H1 (cell line): ENCODE data around the gene ZNF408. TPM values are rescaled to one million over a fixed set of nuclear protein-coding genes. Genes with fewer than 3 reads are reported as not detected.

ENCODE experiments used
- CTCF ChIA-PET: fragments of 300-600 bp; sonication (Branson Sonifier 250); formaldehyde crosslinking; loops from one replicate; lab custom pipeline; 2021; ENCODE audit not compliant: partially characterized antibody; lab: Charles Lee
- POLR2A ChIA-PET: fragments of 300-600 bp; sonication (Branson Sonifier 250); formaldehyde crosslinking; loops from one replicate; lab custom pipeline; 2021; ENCODE audit warnings: inconsistent platforms; ENCODE audit not compliant: partially characterized antibody; lab: Charles Lee
- DNase-seq, 2 experiments: peaks; one replicate each; pipeline versions ENCODE4 v3.0.0 to v3.0.0-alpha.2; 2010 to 2022; ENCODE audit warnings: low spot score in 2 of 2, low read depth in 1 of 2, mixed read lengths in 1 of 2
- FAIRE-seq: peaks from 2 replicates; lab custom pipeline; 2011; peaks lifted over from hg19 to GRCh38; lab: Jason Lieb, UNC
- H2AFZ ChIP-seq: 2 replicates; pipeline ENCODE4 v1.8.1; 2012; ENCODE audit warnings: low read length, inconsistent platforms
- H2AK5ac ChIP-seq: 2 replicates; pipeline ENCODE4 v1.6.1; 2013; ENCODE audit warnings: low read depth, low read length
- H2BK120ac ChIP-seq: replicated peaks from 2 replicates; pipeline ENCODE3; 2013; ENCODE audit warnings: low read depth, low read length, inconsistent platforms
- H2BK12ac ChIP-seq: 2 replicates; pipeline ENCODE4 v1.6.1; 2013; ENCODE audit warnings: low read depth, low read length
- H2BK15ac ChIP-seq: 2 replicates; pipeline ENCODE4 v1.6.1; 2013; ENCODE audit warnings: low read length
- H2BK20ac ChIP-seq: 2 replicates; pipeline ENCODE4 v1.6.1; 2013; ENCODE audit warnings: low read length
- H2BK5ac ChIP-seq: 2 replicates; pipeline ENCODE4 v1.6.1; 2013; ENCODE audit warnings: low read depth, low read length
- H3K14ac ChIP-seq: 2 replicates; pipeline ENCODE4 v1.6.1; 2013; ENCODE audit warnings: inconsistent platforms; ENCODE audit not compliant: insufficient read length
- H3K18ac ChIP-seq: 2 replicates; pipeline ENCODE4 v1.6.1; 2013; ENCODE audit warnings: low read length; ENCODE audit errors: extremely low read depth
- H3K23ac ChIP-seq: 2 replicates; pipeline ENCODE4 v1.6.1; 2013; ENCODE audit warnings: inconsistent platforms; ENCODE audit not compliant: insufficient read length
- H3K23me2 ChIP-seq: 2 replicates; pipeline ENCODE4 v1.6.1; 2013; ENCODE audit warnings: low read depth, low read length
- H3K27ac ChIP-seq: 2 replicates; pipeline ENCODE4 v1.6.1; 2011; ENCODE audit warnings: low read depth, low read length, inconsistent platforms
- H3K27me3 ChIP-seq, 4 experiments: replicated peaks in 1 of 4; 1 replicate in 1 of 4; 2 replicates in 3 of 4; pipeline versions ENCODE4 v1.6.1 to v1.8.1; 2011 to 2013; ENCODE audit warnings: low read length in 3 of 4, mild to moderate bottlenecking in 3 of 4, inconsistent platforms in 2 of 4, mixed read lengths in 2 of 4, moderate library complexity in 1 of 4; ENCODE audit not compliant: control insufficient read depth in 3 of 4, insufficient read depth in 3 of 4; ENCODE audit errors: extremely low read depth in 1 of 4
- H3K36me3 ChIP-seq, 4 experiments: 2 replicates each; pipeline versions ENCODE4 v1.6.1 to v1.8.1; 2011 to 2013; ENCODE audit warnings: mild to moderate bottlenecking in 4 of 4, low read length in 3 of 4, moderate library complexity in 2 of 4, control low read depth in 1 of 4, inconsistent platforms in 1 of 4; ENCODE audit not compliant: insufficient read depth in 4 of 4, control insufficient read depth in 2 of 4
- H3K4ac ChIP-seq: replicated peaks from 2 replicates; pipeline ENCODE3; 2013; ENCODE audit warnings: low read length, low read depth, mixed read lengths, inconsistent platforms; ENCODE audit not compliant: insufficient read length
- H3K4me1 ChIP-seq, 4 experiments: replicated peaks in 1 of 4; 1 replicate in 1 of 4; 2 replicates in 3 of 4; pipeline versions ENCODE4 v1.6.1 to v1.8.1; 2011 to 2013; ENCODE audit warnings: low read length in 3 of 4, inconsistent platforms in 2 of 4, mixed read lengths in 1 of 4; ENCODE audit not compliant: insufficient read depth in 4 of 4, control insufficient read depth in 3 of 4
- H3K4me2 ChIP-seq, 2 experiments: 2 replicates each; pipeline versions ENCODE4 v1.6.1 to v1.8.1; 2011 to 2013; ENCODE audit warnings: low read depth in 2 of 2, low read length in 2 of 2, control low read depth in 1 of 2, inconsistent platforms in 1 of 2, mild to moderate bottlenecking in 1 of 2; ENCODE audit not compliant: insufficient read depth in 1 of 2
- H3K4me3 ChIP-seq, 4 experiments: fragments of 200-600, 300-600 bp in 1 of 4; sonication (generic), shearing (Covaris generic), sonication (Bioruptor Twin) in 1 of 4; 2 replicates each; pipeline versions ENCODE4 v1.5.1 to v1.8.1; 2011 to 2016; ENCODE audit warnings: low read length in 4 of 4, low read depth in 3 of 4, control low read depth in 2 of 4, inconsistent platforms in 2 of 4, mild to moderate bottlenecking in 2 of 4, mixed read lengths in 1 of 4, moderate library complexity in 1 of 4; ENCODE audit not compliant: insufficient read depth in 2 of 4; ENCODE audit errors: extremely low read depth in 1 of 4
- H3K56ac ChIP-seq: replicated peaks from 2 replicates; pipeline ENCODE3; 2013; ENCODE audit warnings: low read depth, mild to moderate bottlenecking, mixed read lengths, low read length, inconsistent platforms; ENCODE audit not compliant: insufficient read length
- H3K79me1 ChIP-seq: 2 replicates; pipeline ENCODE4 v1.6.1; 2013; ENCODE audit warnings: low read depth, low read length, control low read depth
- H3K79me2 ChIP-seq, 2 experiments: 2 replicates each; pipeline versions ENCODE4 v1.6.1 to v1.8.1; 2012 to 2013; ENCODE audit warnings: low read length in 2 of 2, mild to moderate bottlenecking in 2 of 2, inconsistent platforms in 1 of 2; ENCODE audit not compliant: insufficient read depth in 2 of 2, control insufficient read depth in 1 of 2
- H3K9ac ChIP-seq, 4 experiments: replicated peaks in 1 of 4; 1 replicate in 1 of 4; 2 replicates in 3 of 4; pipeline versions ENCODE4 v1.6.1 to v1.8.1; 2011 to 2013; ENCODE audit warnings: low read depth in 3 of 4, low read length in 3 of 4, control low read depth in 2 of 4, mild to moderate bottlenecking in 2 of 4, moderate library complexity in 2 of 4, inconsistent platforms in 1 of 4; ENCODE audit errors: extremely low read depth in 1 of 4
- H3K9me3 ChIP-seq, 2 experiments: 2 replicates each; pipeline versions ENCODE4 v1.6.1 to v1.8.1; 2012 to 2013; ENCODE audit warnings: mild to moderate bottlenecking in 2 of 2, moderate library complexity in 2 of 2, control low read depth in 1 of 2, inconsistent platforms in 1 of 2, low read depth in 1 of 2, low read length in 1 of 2, mixed read lengths in 1 of 2; ENCODE audit not compliant: insufficient read depth in 2 of 2
- H4K20me1 ChIP-seq, 2 experiments: replicated peaks in 1 of 2; 2 replicates each; pipeline versions ENCODE3 to v1.8.1; 2011 to 2013; ENCODE audit warnings: inconsistent platforms in 2 of 2, low read length in 2 of 2, mild to moderate bottlenecking in 1 of 2; ENCODE audit not compliant: insufficient read depth in 2 of 2, control insufficient read depth in 1 of 2
- H4K5ac ChIP-seq: 2 replicates; pipeline ENCODE4 v1.6.1; 2013; ENCODE audit warnings: low read length, low read depth, mixed read lengths, inconsistent platforms; ENCODE audit not compliant: insufficient read length
- H4K8ac ChIP-seq: 2 replicates; pipeline ENCODE4 v1.8.0; 2013; ENCODE audit warnings: mild to moderate bottlenecking, moderate library complexity, low read length, inconsistent platforms; ENCODE audit not compliant: insufficient read depth; ENCODE audit errors: extremely low read depth
- H4K91ac ChIP-seq: replicated peaks from 2 replicates; pipeline ENCODE3; 2013; ENCODE audit warnings: low read length, mixed read lengths, inconsistent platforms; ENCODE audit not compliant: insufficient read length
- BACH1 ChIP-seq: IDR thresholded peaks from 2 replicates; pipeline ENCODE4 v1.6.1; 2012; ENCODE audit warnings: low read length, improper control_type of control experiment
- CHD1 ChIP-seq: IDR thresholded peaks from 2 replicates; pipeline ENCODE4 v1.6.1; 2012; ENCODE audit warnings: low read depth, low read length, improper control_type of control experiment
- FOSL1 ChIP-seq: IDR thresholded peaks from 2 replicates; pipeline ENCODE4 v1.6.1; 2011; ENCODE audit warnings: mild to moderate bottlenecking, low read depth, low read length, moderate library complexity; ENCODE audit not compliant: insufficient read depth
- GABPA ChIP-seq: IDR thresholded peaks from 2 replicates; pipeline ENCODE4 v1.6.1; 2011; ENCODE audit warnings: mild to moderate bottlenecking, low read length, moderate library complexity, borderline replicate concordance; ENCODE audit not compliant: insufficient read depth
- HDAC2 ChIP-seq, 2 experiments: fragments of 300-600 bp in 1 of 2; sonication (generic) in 1 of 2; IDR thresholded peaks; 2 replicates each; pipeline ENCODE4 v1.6.1; 2011 to 2012; ENCODE audit warnings: low read depth in 2 of 2, low read length in 2 of 2, mild to moderate bottlenecking in 2 of 2, moderate library complexity in 2 of 2, borderline replicate concordance in 1 of 2, inconsistent platforms in 1 of 2
- RAD21 ChIP-seq, 2 experiments: IDR thresholded peaks in 1 of 2; conservative IDR thresholded peaks in 1 of 2; 2 replicates each; pipeline ENCODE4 v1.6.1; 2011; ENCODE audit warnings: low read depth in 2 of 2, low read length in 2 of 2, improper control_type of control experiment in 1 of 2, inconsistent platforms in 1 of 2, mild to moderate bottlenecking in 1 of 2, moderate library complexity in 1 of 2
- TBP ChIP-seq: IDR thresholded peaks from 2 replicates; pipeline ENCODE4 v1.6.1; 2011; ENCODE audit warnings: low read depth, low read length, improper control_type of control experiment
- TCF12 ChIP-seq: IDR thresholded peaks from 2 replicates; pipeline ENCODE4 v1.6.1; 2011; ENCODE audit warnings: low read depth, mild to moderate bottlenecking, low read length
- WGBS, 2 experiments: shearing (Covaris generic) in 1 of 2; methylation state at CpG; one replicate each; pipeline versions ENCODE4 v1.1.6 to v1.1.7; 2013 to 2015; ENCODE audit warnings: low lambda C conversion rate in 2 of 2, mixed read lengths in 2 of 2, inconsistent platforms in 1 of 2, low coverage in 1 of 2, missing lambda C conversion rate in 1 of 2; ENCODE audit not compliant: insufficient replicate concordance in 2 of 2, insufficient coverage in 1 of 2, insufficient read length in 1 of 2; ENCODE audit errors: extremely low coverage in 1 of 2, missing lambda C conversion rate in 1 of 2; 5-methylcytosine and 5-hydroxymethylcytosine counted together
- polyA plus RNA-seq, 7 experiments: library from polyadenylated mRNA; depleted of rRNA in 3 of 7; stranded (reverse) in 5 of 7; unstranded in 2 of 7; fragments of >200 nt in 5 of 7; fragments of 200-250 nt in 2 of 7; gene quantifications; 1 replicate in 5 of 7; 2 replicates in 1 of 7; 4 replicates in 1 of 7; pipeline versions ENCODE4 v1.2.1 to v1.2.3, GENCODE V29; 2011 to 2013; ENCODE audit warnings: missing spikeins in 2 of 7, mixed read lengths in 2 of 7
- total RNA-seq: library from RNA; stranded (reverse); fragmentation: NEBNext Ultra II Directional; extraction: Animal tissue kit (Norgen Biotek cat#: 25700); gene quantifications from 2 replicates; pipeline ENCODE4 v1.2.1, GENCODE V29; 2021
- TF ChIP-seq, protein P1 (sequence below): IDR thresholded peaks from 2 replicates; pipeline ENCODE4 v1.6.1; 2012; ENCODE audit warnings: inconsistent platforms
- TF ChIP-seq, protein P2 (sequence below), 3 experiments: IDR thresholded peaks; 1 replicate in 2 of 3; 2 replicates in 1 of 3; pipeline versions ENCODE4 v1.5.1 to v1.6.1; 2011; ENCODE audit warnings: low read length in 3 of 3, mild to moderate bottlenecking in 3 of 3, inconsistent platforms in 2 of 3, low read depth in 1 of 3, moderate library complexity in 1 of 3; ENCODE audit not compliant: insufficient read depth in 1 of 3; ENCODE audit errors: control extremely low read depth in 1 of 3

The ZNF408 gene
- total and polyA plus RNA-seq, 2 of the 8 experiments (the other 6 are each of a cell fraction or from before 2014, with no cell fraction given): 10.7 to 11.0 TPM

DNA sequence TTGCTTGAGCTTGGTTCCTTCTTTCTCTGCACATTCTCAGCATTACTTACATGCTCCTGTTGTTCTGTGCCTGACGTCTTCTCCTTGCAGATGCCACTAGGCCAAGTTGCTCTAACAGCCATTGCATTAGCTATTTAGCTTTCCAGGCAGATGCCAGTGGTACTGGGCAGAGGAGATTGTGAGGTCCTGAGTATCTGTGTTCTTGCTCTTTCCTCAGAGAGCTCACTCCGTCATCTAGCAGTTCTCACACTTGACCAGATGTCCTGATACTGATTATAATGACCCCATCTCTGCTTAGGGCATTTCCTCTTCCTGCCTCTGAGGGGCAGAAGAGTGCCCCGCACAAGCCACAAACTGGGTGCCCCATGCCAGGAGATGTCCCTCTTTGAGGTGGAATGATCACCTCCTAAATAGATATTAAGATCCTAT, 31.1 kb upstream of the ZNF408 start:
- Histone ChIP-seq H2BK12ac (no peak overlapping the region), H2BK15ac (no peak overlapping the region), H4K20me1 (peaks cover 2 to 4% of the 10 kb centered on the region in 2 experiments), H4K5ac (no peak overlapping the region), H3K4me2 (no peak overlapping the region), H2AFZ (no peak overlapping the region), H3K4me1 (peaks cover 0 to 11% (median 2%) of the 10 kb centered on the region in 4 experiments; a peak in 6 of 7 replicates), H3K4me3 (no peak overlapping the region), H3K9ac (no peak overlapping the region), H3K27me3 (no peaks in the 10 kb centered on the region)
- DNase-seq: no peak
- CTCF ChIA-PET: interaction anchor here (0.5 to 2.8 kb wide), 21 partner anchors 11 to 897 kb away, joined by 3 to 36 read pairs (median 3); no protein-coding TSS in a partner anchor
- POLR2A ChIA-PET: interaction anchor here (1.1 kb wide), 1 partner anchor 11 kb away, joined by 3 read pairs; no protein-coding TSS in a partner anchor
- TF ChIP-seq, protein P1, sequence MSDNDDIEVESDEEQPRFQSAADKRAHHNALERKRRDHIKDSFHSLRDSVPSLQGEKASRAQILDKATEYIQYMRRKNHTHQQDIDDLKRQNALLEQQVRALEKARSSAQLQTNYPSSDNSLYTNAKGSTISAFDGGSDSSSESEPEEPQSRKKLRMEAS: no peak
- no peak for TF ChIP-seq GABPA
- TF ChIP-seq CHD1: no peak
- no peak for TF ChIP-seq HDAC2 (IDR thresholded peaks at IDR 0.05; ENCODE audit: borderline replicate concordance in 1 of 2, low read depth in 2 of 2, low read length in 2 of 2)
- TF ChIP-seq RAD21 (IDR thresholded peaks at IDR 0.05 in 1 of 2, conservative IDR thresholded peaks at IDR 0.05 in 1 of 2; ENCODE audit: low read depth in 2 of 2, low read length in 2 of 2): peak; percentile 54 to 62
- no peak for TF ChIP-seq TCF12
- no peak for TF ChIP-seq BACH1
- no peak for TF ChIP-seq TBP
- no peak for TF ChIP-seq FOSL1
- TF ChIP-seq, protein P2, sequence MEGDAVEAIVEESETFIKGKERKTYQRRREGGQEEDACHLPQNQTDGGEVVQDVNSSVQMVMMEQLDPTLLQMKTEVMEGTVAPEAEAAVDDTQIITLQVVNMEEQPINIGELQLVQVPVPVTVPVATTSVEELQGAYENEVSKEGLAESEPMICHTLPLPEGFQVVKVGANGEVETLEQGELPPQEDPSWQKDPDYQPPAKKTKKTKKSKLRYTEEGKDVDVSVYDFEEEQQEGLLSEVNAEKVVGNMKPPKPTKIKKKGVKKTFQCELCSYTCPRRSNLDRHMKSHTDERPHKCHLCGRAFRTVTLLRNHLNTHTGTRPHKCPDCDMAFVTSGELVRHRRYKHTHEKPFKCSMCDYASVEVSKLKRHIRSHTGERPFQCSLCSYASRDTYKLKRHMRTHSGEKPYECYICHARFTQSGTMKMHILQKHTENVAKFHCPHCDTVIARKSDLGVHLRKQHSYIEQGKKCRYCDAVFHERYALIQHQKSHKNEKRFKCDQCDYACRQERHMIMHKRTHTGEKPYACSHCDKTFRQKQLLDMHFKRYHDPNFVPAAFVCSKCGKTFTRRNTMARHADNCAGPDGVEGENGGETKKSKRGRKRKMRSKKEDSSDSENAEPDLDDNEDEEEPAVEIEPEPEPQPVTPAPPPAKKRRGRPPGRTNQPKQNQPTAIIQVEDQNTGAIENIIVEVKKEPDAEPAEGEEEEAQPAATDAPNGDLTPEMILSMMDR (IDR thresholded peaks at IDR 0.05; ENCODE audit: control extremely low read depth in 1 of 3, insufficient read depth in 1 of 3, low read depth in 1 of 3, low read length in 3 of 3): peak; percentile 48 to 79 (median 63); a peak in 3 of 4 replicates
- TF ChIP-seq, all 59 proteins: peak for 2
- Histone ChIP-seq H2AK5ac (no peak overlapping the region), H3K14ac (no peak overlapping the region), H2BK120ac (no peak overlapping the region), H2BK20ac (no peak overlapping the region), H3K79me2 (no peaks in the 10 kb centered on the region), H3K9me3 (no peaks in the 10 kb centered on the region), H3K36me3 (peaks cover 14 to 55% (median 45%) of the 10 kb centered on the region in 4 experiments), H3K56ac (no peak overlapping the region), H4K8ac (no peak overlapping the region), H3K27ac (no peak overlapping the region), H4K91ac (no peak overlapping the region), H3K18ac (no peak overlapping the region), H3K23me2 (no peaks in the 10 kb centered on the region), H2BK5ac (no peak overlapping the region), H3K4ac (no peak overlapping the region), H3K23ac (no peak overlapping the region), H3K79me1 (no peaks in the 10 kb centered on the region)
- WGBS, 2 experiments: 88% methylated on average over 3 of the region's 3 CpGs; no CpG with 5 or more reads in 1 of the 2 experiments
- FAIRE-seq: no peak
